Neural progenitor cell (in vitro differentiated cells): Measurements from ENCODE around the gene CACNA1C.

Source experiments
- EZH2 ChIP-seq: fragments of 200-600 bp; sonication (generic); IDR thresholded peaks from 2 replicates; pipeline ENCODE4 v1.6.1; 2017; ENCODE audit warnings: antibody characterized with exemption, mild to moderate bottlenecking, moderate library complexity
- EZH2phosphoT487 ChIP-seq: fragments of 200-600 bp; sonication (generic); IDR thresholded peaks from 2 replicates; pipeline ENCODE4 v1.6.1; 2017; ENCODE audit warnings: antibody characterized with exemption
- TF ChIP-seq, protein P1 (sequence below): fragments of 200-600 bp; sonication (generic); IDR thresholded peaks from 2 replicates; pipeline ENCODE4 v1.5.1; 2017; ENCODE audit warnings: antibody characterized with exemption, mild to moderate bottlenecking

DNA sequence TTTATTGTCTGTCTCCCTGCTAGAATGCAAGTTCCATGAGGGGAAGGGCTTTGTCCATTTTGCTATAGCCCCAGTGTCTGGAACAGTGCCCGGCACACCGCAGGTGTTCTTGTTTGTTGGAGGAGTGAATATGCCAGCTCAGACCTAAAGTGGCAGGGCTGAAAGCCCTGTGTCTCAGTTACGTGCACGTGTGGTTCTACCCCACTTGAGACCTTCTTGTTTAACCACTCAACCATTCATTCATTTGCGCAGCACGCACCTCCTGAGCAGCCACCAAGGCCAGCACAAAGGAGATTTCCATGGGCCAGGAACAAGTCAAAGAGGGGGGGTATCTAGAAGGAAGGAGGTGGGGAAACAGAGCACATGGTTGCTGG, 404.0 kb downstream of the CACNA1C start:
- TF ChIP-seq EZH2 (no peak), EZH2phosphoT487 (no peak)
- TF ChIP-seq, protein P1, sequence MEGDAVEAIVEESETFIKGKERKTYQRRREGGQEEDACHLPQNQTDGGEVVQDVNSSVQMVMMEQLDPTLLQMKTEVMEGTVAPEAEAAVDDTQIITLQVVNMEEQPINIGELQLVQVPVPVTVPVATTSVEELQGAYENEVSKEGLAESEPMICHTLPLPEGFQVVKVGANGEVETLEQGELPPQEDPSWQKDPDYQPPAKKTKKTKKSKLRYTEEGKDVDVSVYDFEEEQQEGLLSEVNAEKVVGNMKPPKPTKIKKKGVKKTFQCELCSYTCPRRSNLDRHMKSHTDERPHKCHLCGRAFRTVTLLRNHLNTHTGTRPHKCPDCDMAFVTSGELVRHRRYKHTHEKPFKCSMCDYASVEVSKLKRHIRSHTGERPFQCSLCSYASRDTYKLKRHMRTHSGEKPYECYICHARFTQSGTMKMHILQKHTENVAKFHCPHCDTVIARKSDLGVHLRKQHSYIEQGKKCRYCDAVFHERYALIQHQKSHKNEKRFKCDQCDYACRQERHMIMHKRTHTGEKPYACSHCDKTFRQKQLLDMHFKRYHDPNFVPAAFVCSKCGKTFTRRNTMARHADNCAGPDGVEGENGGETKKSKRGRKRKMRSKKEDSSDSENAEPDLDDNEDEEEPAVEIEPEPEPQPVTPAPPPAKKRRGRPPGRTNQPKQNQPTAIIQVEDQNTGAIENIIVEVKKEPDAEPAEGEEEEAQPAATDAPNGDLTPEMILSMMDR, result no peak
